ENCODE measurements around the gene KIF5C. TPM values are rescaled to one million over a fixed set of nuclear protein-coding genes. Genes with fewer than 3 reads are reported as not detected.

Gene KIF5C
- total and polyA plus RNA-seq, 2 donors (not counting 1 experiment from before 2014, with no cell fraction given), result 1.9 to 6.1 TPM

DNA sequence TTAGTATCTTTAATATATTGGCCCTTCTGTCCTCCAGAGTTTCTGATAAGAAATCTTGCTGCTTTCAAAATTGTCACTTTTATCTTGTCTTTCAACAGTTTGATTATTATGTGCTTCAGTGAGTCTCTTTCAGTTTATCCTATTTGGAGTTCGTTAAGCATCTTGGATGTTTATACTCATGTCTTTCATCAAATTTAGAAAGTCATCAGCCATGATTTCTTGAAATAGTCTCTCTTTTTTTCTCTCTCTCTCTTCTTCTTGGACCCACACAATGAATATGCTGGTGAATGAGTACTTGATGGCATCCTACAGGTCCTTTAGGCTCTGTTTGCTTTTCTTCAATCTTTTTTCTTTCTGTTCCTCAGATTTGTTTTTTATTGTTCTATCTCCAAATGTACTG, 26.9 kb upstream of the KIF5C start:
- H3K27me3 ChIP-seq (replicated peaks in 1 of 4; ENCODE audit: control extremely low read depth in 1 of 4, control insufficient read depth in 3 of 4, insufficient read depth in 4 of 4, low read length in 3 of 4), result peaks cover 0 to 10% (median 6%) of the 10 kb centered on the region in 4 experiments
- Mint-ChIP-seq H3K4me3 (no peak overlapping the region), H3K27me3 (peaks cover 55% of the 10 kb centered on the region), H3K9me3 (ENCODE audit: insufficient read depth) (peaks cover 4% of the 10 kb centered on the region), H3K4me1 (no peaks in the 10 kb centered on the region), H3K27ac (no peak overlapping the region)
- ChIA-PET CTCF (no interaction called here), POLR2A (no interaction called here)
- no peak for TF ChIP-seq EZH2 (IDR thresholded peaks at IDR 0.05; ENCODE audit: borderline replicate concordance, insufficient read depth, low read depth, low read length, poor library complexity, severe bottlenecking)
- TF ChIP-seq, protein P1, sequence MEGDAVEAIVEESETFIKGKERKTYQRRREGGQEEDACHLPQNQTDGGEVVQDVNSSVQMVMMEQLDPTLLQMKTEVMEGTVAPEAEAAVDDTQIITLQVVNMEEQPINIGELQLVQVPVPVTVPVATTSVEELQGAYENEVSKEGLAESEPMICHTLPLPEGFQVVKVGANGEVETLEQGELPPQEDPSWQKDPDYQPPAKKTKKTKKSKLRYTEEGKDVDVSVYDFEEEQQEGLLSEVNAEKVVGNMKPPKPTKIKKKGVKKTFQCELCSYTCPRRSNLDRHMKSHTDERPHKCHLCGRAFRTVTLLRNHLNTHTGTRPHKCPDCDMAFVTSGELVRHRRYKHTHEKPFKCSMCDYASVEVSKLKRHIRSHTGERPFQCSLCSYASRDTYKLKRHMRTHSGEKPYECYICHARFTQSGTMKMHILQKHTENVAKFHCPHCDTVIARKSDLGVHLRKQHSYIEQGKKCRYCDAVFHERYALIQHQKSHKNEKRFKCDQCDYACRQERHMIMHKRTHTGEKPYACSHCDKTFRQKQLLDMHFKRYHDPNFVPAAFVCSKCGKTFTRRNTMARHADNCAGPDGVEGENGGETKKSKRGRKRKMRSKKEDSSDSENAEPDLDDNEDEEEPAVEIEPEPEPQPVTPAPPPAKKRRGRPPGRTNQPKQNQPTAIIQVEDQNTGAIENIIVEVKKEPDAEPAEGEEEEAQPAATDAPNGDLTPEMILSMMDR (IDR thresholded peaks at IDR 0.05), result no peak
- H3K4me2 ChIP-seq (replicated peaks; ENCODE audit: low read depth, low read length, poor library complexity, severe bottlenecking), result no peak overlapping the region
- no peak overlapping the region for H3K27ac ChIP-seq (ENCODE audit: low read length in 2 of 2)
- intact Hi-C loops (cut with micrococcal nuclease), result no loop called here
- no peak for DNase-seq
- ATAC-seq (ENCODE audit: low read depth), result no peak
- H3K4me1 ChIP-seq (ENCODE audit: control insufficient read depth in 2 of 2, insufficient read depth in 2 of 2, low read length in 2 of 2), result no peaks in the 10 kb centered on the region
- H3K79me2 ChIP-seq (ENCODE audit: control insufficient read depth, insufficient read depth, low read length), result no peaks in the 10 kb centered on the region
- WGBS (ENCODE audit: insufficient coverage), result no CpG with 5 or more reads among the region's 1 CpG
- H3K9me3 ChIP-seq (ENCODE audit: control extremely low read depth in 1 of 3, control insufficient read depth in 2 of 3, insufficient read depth in 1 of 3, low read length in 2 of 3), result peaks cover 3 to 10% (median 6%) of the 10 kb centered on the region in 3 donors
- no peak overlapping the region for H3K4me3 ChIP-seq (ENCODE audit: control extremely low read depth in 1 of 5, extremely low read depth in 1 of 5, insufficient read depth in 1 of 5, low read depth in 2 of 5, low read length in 4 of 5)
- no peak overlapping the region for H2AFZ ChIP-seq (ENCODE audit: insufficient read depth, low read depth, low read length, poor library complexity, severe bottlenecking)
- H4K20me1 ChIP-seq (ENCODE audit: control insufficient read depth, insufficient read depth, low read length, poor library complexity, severe bottlenecking), result no peaks in the 10 kb centered on the region
- H3K36me3 ChIP-seq (replicated peaks in 1 of 2; ENCODE audit: control extremely low read depth in 1 of 2, control insufficient read depth in 1 of 2, extremely low read depth in 1 of 2, insufficient read depth in 2 of 2, low read length in 1 of 2), result no peaks in the 10 kb centered on the region
- H3K9ac ChIP-seq (ENCODE audit: low read length), result no peak overlapping the region

DNA sequence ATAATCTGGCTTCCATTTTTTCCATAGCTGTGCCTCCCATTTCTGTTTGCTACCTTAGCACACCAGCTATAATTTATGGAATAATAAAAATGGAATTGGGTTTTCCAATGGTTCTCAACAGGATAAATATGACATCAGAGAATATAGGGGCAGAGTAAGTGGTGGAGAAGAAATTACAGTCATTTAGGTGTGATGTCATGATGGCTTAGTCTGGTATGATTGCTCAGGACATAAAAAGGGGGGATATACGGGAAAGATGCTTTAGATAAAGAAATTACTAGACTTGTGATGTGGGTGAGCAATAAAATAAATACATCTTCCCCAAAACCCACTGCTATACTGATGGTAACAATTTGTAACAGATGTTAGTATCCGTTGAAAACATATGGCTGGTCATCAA, 21.6 kb upstream of the KIF5C start:
- Histone ChIP-seq H3K27ac (ENCODE audit: low read length in 2 of 2) (no peak overlapping the region), H2AFZ (ENCODE audit: insufficient read depth, low read depth, low read length, poor library complexity, severe bottlenecking) (no peak overlapping the region), H4K20me1 (ENCODE audit: control insufficient read depth, insufficient read depth, low read length, poor library complexity, severe bottlenecking) (no peaks in the 10 kb centered on the region), H3K9ac (ENCODE audit: low read length) (no peak overlapping the region), H3K4me2 (replicated peaks; ENCODE audit: low read depth, low read length, poor library complexity, severe bottlenecking) (no peak overlapping the region), H3K36me3 (replicated peaks in 1 of 2; ENCODE audit: control extremely low read depth in 1 of 2, control insufficient read depth in 1 of 2, extremely low read depth in 1 of 2, insufficient read depth in 2 of 2, low read length in 1 of 2) (no peaks in the 10 kb centered on the region), H3K9me3 (ENCODE audit: control extremely low read depth in 1 of 3, control insufficient read depth in 2 of 3, insufficient read depth in 1 of 3, low read length in 2 of 3) (peaks cover 0 to 5% (median 0%) of the 10 kb centered on the region in 3 donors), H3K27me3 (replicated peaks in 1 of 4; ENCODE audit: control extremely low read depth in 1 of 4, control insufficient read depth in 3 of 4, insufficient read depth in 4 of 4, low read length in 3 of 4) (peaks cover 0 to 15% (median 7%) of the 10 kb centered on the region in 4 experiments), H3K4me1 (ENCODE audit: control insufficient read depth in 2 of 2, insufficient read depth in 2 of 2, low read length in 2 of 2) (no peaks in the 10 kb centered on the region), H3K4me3 (ENCODE audit: control extremely low read depth in 1 of 5, extremely low read depth in 1 of 5, insufficient read depth in 1 of 5, low read depth in 2 of 5, low read length in 4 of 5) (no peak overlapping the region), H3K79me2 (ENCODE audit: control insufficient read depth, insufficient read depth, low read length) (no peaks in the 10 kb centered on the region)
- WGBS (ENCODE audit: insufficient coverage), result no CpG with 5 or more reads among the region's 2 CpGs
- no peak for TF ChIP-seq EZH2 (IDR thresholded peaks at IDR 0.05; ENCODE audit: borderline replicate concordance, insufficient read depth, low read depth, low read length, poor library complexity, severe bottlenecking)
- TF ChIP-seq, protein P1 (IDR thresholded peaks at IDR 0.05), result no peak
- Mint-ChIP-seq H3K27ac (no peak overlapping the region), H3K9me3 (ENCODE audit: insufficient read depth) (peaks cover under 1% of the 10 kb centered on the region), H3K4me3 (no peak overlapping the region), H3K27me3 (peaks cover 58% of the 10 kb centered on the region), H3K4me1 (no peaks in the 10 kb centered on the region)
- ChIA-PET POLR2A (no interaction called here), CTCF (no interaction called here)
- DNase-seq (no peak), ATAC-seq (ENCODE audit: low read depth) (no peak)
- intact Hi-C loops (cut with micrococcal nuclease), result no loop called here

All from B cell (primary cell).